PC-3 (cell line): ENCODE measurements around the gene AAMP. TPM values are rescaled to one million over a fixed set of nuclear protein-coding genes. Genes with fewer than 3 reads are reported as not detected.

Source experiments
- ATAC-seq: fragments of 200-7000 bp; cut with Tn5 transposase; 2 replicates; pipeline ENCODE4 v1.9.1; 2020; ENCODE audit warnings: mild to moderate bottlenecking, moderate library complexity
- BruUV-seq: library from RNA; stranded (reverse); fragments of 400-500 nt; replicated peaks from 2 replicates; lab custom pipeline; 2021; lab: Mats Ljungman, UMichigan
- CTCF ChIA-PET: fragments of 300-600 bp; sonication (Branson Sonifier 250); formaldehyde crosslinking; loops from one replicate; lab custom pipeline; 2022; ENCODE audit warnings: antibody characterized with exemption; lab: Charles Lee
- POLR2A ChIA-PET: fragments of 300-600 bp; sonication (Branson Sonifier 250); formaldehyde crosslinking; loops from one replicate; lab custom pipeline; 2022; ENCODE audit warnings: antibody characterized with exemption; ENCODE audit not compliant: unreplicated experiment; lab: Charles Lee
- DNase-seq: peaks from one replicate; pipeline ENCODE4 v3.0.0-alpha.2; 2015
- H2AFZ ChIP-seq: fragments of 300-600 bp; sonication (generic); 2 replicates; pipeline ENCODE4 v1.6.0; 2016; ENCODE audit warnings: antibody characterized with exemption, low read length
- H3F3A ChIP-seq: fragments of 300-600 bp; sonication (generic); one replicate; pipeline ENCODE4 v1.6.0; 2017; ENCODE audit warnings: antibody characterized with exemption, low read length, control low read depth, mild to moderate bottlenecking; ENCODE audit not compliant: unreplicated experiment
- H3K27ac ChIP-seq: fragments of 300-600 bp; sonication (generic); 2 replicates; pipeline ENCODE4 v1.5.1; 2016; ENCODE audit warnings: mild to moderate bottlenecking, low read length
- H3K27me3 ChIP-seq: fragments of 300-600 bp; sonication (generic); 2 replicates; pipeline ENCODE4 v1.6.1; 2016; ENCODE audit warnings: low read length, mixed read lengths
- H3K36me3 ChIP-seq: fragments of 300-600 bp; sonication (generic); 2 replicates; pipeline ENCODE4 v1.6.1; 2016; ENCODE audit warnings: low read depth, mixed run types, low read length, mixed read lengths
- H3K4me1 ChIP-seq: fragments of 300-600 bp; sonication (generic); 2 replicates; pipeline ENCODE4 v1.5.1; 2016; ENCODE audit warnings: low read length; ENCODE audit not compliant: insufficient read depth
- H3K4me2 ChIP-seq: fragments of 300-600 bp; sonication (generic); 2 replicates; pipeline ENCODE4 v1.6.0; 2016; ENCODE audit warnings: low read length
- H3K4me3 ChIP-seq: fragments of 300-600 bp; sonication (generic); 2 replicates; pipeline ENCODE4 v1.5.1; 2016; ENCODE audit warnings: mild to moderate bottlenecking, low read length, mixed read lengths
- H3K79me2 ChIP-seq: fragments of 300-600 bp; sonication (generic); 2 replicates; pipeline ENCODE4 v1.6.1; 2017; ENCODE audit warnings: low read length, mixed read lengths
- H3K9ac ChIP-seq: fragments of 300-600 bp; sonication (generic); 2 replicates; pipeline ENCODE4 v1.6.0; 2016; ENCODE audit warnings: mild to moderate bottlenecking, low read length
- H3K9me2 ChIP-seq: fragments of 300-600 bp; sonication (generic); replicated peaks from 2 replicates; pipeline ENCODE4 v1.6.1; 2016; ENCODE audit warnings: mixed run types, low read length, mixed read lengths
- H3K9me3 ChIP-seq: fragments of 300-600 bp; sonication (generic); 2 replicates; pipeline ENCODE4 v1.6.1; 2016; ENCODE audit warnings: low read length, mixed read lengths
- H4K20me1 ChIP-seq: fragments of 300-600 bp; sonication (generic); 2 replicates; pipeline ENCODE4 v1.6.1; 2016; ENCODE audit warnings: low read length, mixed read lengths
- CTCF ChIP-seq: fragments of 300-600 bp; sonication (generic); conservative IDR thresholded peaks from 2 replicates; pipeline ENCODE4 v1.5.1; 2017; ENCODE audit warnings: antibody characterized with exemption, low read depth, mild to moderate bottlenecking, low read length
- EZH2 ChIP-seq: fragments of 300-600 bp; sonication (generic); IDR thresholded peaks from one replicate; pipeline ENCODE4 v1.6.1; 2017; ENCODE audit warnings: antibody characterized with exemption, mild to moderate bottlenecking, low read length; ENCODE audit not compliant: unreplicated experiment
- EZH2phosphoT487 ChIP-seq: fragments of 300-600 bp; sonication (generic); IDR thresholded peaks from 2 replicates; pipeline ENCODE4 v1.6.1; 2018; ENCODE audit warnings: mild to moderate bottlenecking, antibody characterized with exemption, low read length, borderline replicate concordance
- intact Hi-C: fragments of 100-400 bp; cut with micrococcal nuclease; formaldehyde crosslinking; loops from 2 replicates; pipeline ENCODE4 v1.9.0; 2023
- total RNA-seq: library from RNA; depleted of rRNA; stranded (reverse); fragments of >200 nt; gene quantifications from 2 replicates; pipeline ENCODE4 v1.2.3, GENCODE V29; 2014

AAMP gene
- total RNA-seq, 1 experiment from 2014 or later = 272 TPM

DNA sequence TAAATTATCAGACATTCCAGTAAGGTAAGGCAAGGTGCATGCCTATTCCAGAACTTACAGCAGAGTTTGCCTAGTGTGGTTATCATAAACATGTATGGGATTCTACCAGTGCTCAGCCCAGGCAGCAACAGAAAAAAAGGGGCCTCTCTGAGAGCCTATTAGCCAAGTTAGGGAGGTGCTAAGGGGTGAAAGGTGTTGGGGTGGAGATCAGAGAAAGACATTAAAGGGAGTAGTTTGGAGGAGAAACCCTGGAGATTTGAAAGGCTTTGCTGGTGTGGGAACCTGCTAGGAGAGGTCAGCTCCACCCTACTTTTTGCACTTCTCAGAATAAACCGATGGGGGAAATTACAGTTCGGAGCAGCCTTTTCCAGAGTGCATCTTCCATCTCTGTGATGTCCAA lies 50.0 kb downstream of the AAMP start:
- H3K9me2 ChIP-seq = no peaks in the 10 kb centered on the region
- peak overlapping the region; percentile 5; the same call in 1 of the 2 replicates for H3K4me3 ChIP-seq
- POLR2A ChIA-PET = no interaction called here
- H3K4me1 ChIP-seq = peaks cover 26% of the 10 kb centered on the region
- no peaks in the 10 kb centered on the region for H3F3A ChIP-seq
- ATAC-seq = no peak
- no peak for DNase-seq
- peak overlapping the region; percentile 83 for H3K4me2 ChIP-seq
- H4K20me1 ChIP-seq = peaks cover 24% of the 10 kb centered on the region
- H3K27me3 ChIP-seq = no peaks in the 10 kb centered on the region
- no peaks in the 10 kb centered on the region for H3K9me3 ChIP-seq
- no peak overlapping the region for H2AFZ ChIP-seq
- no peak for TF ChIP-seq EZH2phosphoT487
- no peak for TF ChIP-seq EZH2
- no peak for TF ChIP-seq CTCF
- no TSS peak for BruUV-seq
- peaks cover 83% of the 10 kb centered on the region for H3K79me2 ChIP-seq
- CTCF ChIA-PET = no interaction called here
- intact Hi-C loops = no loop called here
- no peak overlapping the region for H3K27ac ChIP-seq
- no peak overlapping the region for H3K9ac ChIP-seq
- H3K36me3 ChIP-seq = peaks cover 13% of the 10 kb centered on the region

DNA sequence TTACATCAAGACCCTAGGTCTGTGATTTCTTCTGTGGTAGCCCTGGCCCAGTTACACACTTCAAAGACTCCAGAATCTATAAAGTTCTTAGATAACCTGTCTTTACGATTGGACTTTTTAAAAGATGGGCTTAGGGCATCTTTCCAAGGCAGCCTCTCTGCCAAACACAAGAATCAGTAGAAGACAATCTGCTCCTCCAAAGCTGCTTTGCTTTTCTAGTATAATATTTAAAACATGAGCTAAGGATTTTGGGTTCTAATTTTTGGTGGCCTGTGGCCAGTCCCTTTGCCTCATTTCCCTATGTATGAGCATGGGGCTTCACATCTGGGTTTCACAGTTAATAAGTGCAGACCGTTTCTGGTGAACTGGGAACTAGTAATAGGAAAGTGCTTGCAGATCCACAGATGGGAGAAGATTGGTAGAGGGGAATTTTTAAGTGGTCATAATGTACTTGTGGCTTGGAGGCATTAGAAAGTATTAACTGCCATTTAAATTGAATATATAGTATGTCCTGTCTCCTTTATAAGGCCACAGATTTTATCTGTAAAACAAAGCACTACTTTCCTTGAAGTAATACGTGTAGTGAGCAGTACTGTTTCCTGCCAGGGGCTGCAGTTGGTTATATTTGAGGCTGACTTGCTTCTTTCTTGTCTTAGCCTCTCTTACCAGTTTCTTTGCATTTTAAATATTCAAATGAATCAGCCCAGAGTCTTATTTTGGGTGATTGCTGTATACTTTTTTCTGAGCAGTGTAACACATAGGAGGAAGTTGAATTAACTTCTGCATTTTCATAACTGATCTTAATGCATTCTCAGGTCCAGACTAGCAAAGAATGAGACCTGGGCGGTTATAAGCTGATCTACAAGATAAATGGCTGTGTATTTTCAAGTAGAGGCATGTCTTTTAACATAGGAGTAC lies 51.4 kb downstream of the AAMP start:
- Histone ChIP-seq H4K20me1 (peaks cover 24% of the 10 kb centered on the region), H3K9me3 (no peaks in the 10 kb centered on the region), H3K79me2 (peaks cover 69% of the 10 kb centered on the region), H3F3A (no peaks in the 10 kb centered on the region), H3K4me1 (peaks cover 26% of the 10 kb centered on the region), H3K4me3 (peak overlapping the region; percentile 100), H3K27ac (no peak overlapping the region), H2AFZ (peak overlapping the region; percentile 89; the same call in 1 of the 2 replicates), H3K36me3 (peaks cover 8% of the 10 kb centered on the region; the same call in 1 of the 2 replicates), H3K9ac (peak overlapping the region; percentile 92), H3K9me2 (no peaks in the 10 kb centered on the region), H3K4me2 (peak overlapping the region; percentile 83), H3K27me3 (no peaks in the 10 kb centered on the region)
- DNase-seq = no peak
- BruUV-seq = no TSS peak
- no peak for TF ChIP-seq CTCF
- TF ChIP-seq EZH2 = no peak
- no peak for TF ChIP-seq EZH2phosphoT487
- no peak for ATAC-seq
- intact Hi-C loops = no loop called here
- ChIA-PET POLR2A (no interaction called here), CTCF (no interaction called here)
